K562 (cell line): ENCODE results near the gene PRR15L. TPM values are rescaled to one million over a fixed set of nuclear protein-coding genes. Genes with fewer than 3 reads are reported as not detected.

Source experiments
- ATAC-seq: fragments of 200-7000 bp; cut with Tn5 transposase; 3 replicates; pipeline ENCODE4 v1.9.1; 2020; ENCODE audit warnings: moderate library complexity
- BruUV-seq: library from RNA; stranded (reverse); fragments of 400-500 nt; replicated peaks from 2 replicates; lab custom pipeline; 2021; lab: Mats Ljungman, UMichigan
- CTCF ChIA-PET: fragments of 300-600 bp; formaldehyde crosslinking; extraction: SDS; loops from one replicate; lab custom pipeline; 2021; ENCODE audit warnings: low intra/inter-chr PET ratio; lab: Yijun Ruan, JAX
- POLR2A ChIA-PET: fragments of 300-600, 350-650 bp; sonication (Branson Sonifier 250); formaldehyde crosslinking; extraction: SDS; loops from one replicate; lab custom pipeline; 2021; ENCODE audit warnings: antibody characterized with exemption, inconsistent platforms; lab: Yijun Ruan, JAX
- DNase-seq, 4 experiments: peaks; one replicate each; pipeline versions ENCODE4 v3.0.0 to v3.0.0-alpha.2; 2011 to 2018; ENCODE audit warnings: low spot score in 3 of 4, mixed read lengths in 3 of 4; ENCODE audit errors: extremely low read depth in 1 of 4
- FAIRE-seq: peaks from 2 replicates; lab custom pipeline; 2011; peaks lifted over from hg19 to GRCh38; lab: Jason Lieb, UNC
- H2AFZ ChIP-seq: 2 replicates; pipeline ENCODE4 v1.6.0; 2011; ENCODE audit warnings: low read depth, low read length, control low read depth, inconsistent platforms
- H3K27ac ChIP-seq: fragments of 200-600 bp; 3 replicates; pipeline ENCODE4 v1.8.0; 2011; ENCODE audit warnings: low read depth, mild to moderate bottlenecking, control low read depth, inconsistent platforms, low read length, moderate library complexity, mixed read lengths; ENCODE audit errors: extremely low read depth
- H3K27me3 ChIP-seq, 2 experiments: fragments of 300-600 bp in 1 of 2; 2 replicates in 1 of 2; 3 replicates in 1 of 2; pipeline versions ENCODE4 v1.6.0 to v1.8.0; 2011; ENCODE audit warnings: inconsistent platforms in 2 of 2, low read length in 2 of 2, mild to moderate bottlenecking in 1 of 2, mixed read lengths in 1 of 2, moderate library complexity in 1 of 2; ENCODE audit not compliant: control insufficient read depth in 2 of 2, insufficient read depth in 2 of 2
- H3K36me3 ChIP-seq: fragments of 300-600 bp; 3 replicates; pipeline ENCODE4 v1.8.0; 2011; ENCODE audit warnings: mild to moderate bottlenecking, low read length, inconsistent platforms; ENCODE audit not compliant: control insufficient read depth, insufficient read depth
- H3K4me1 ChIP-seq, 2 experiments: fragments of 200-600 bp in 1 of 2; replicated peaks in 1 of 2; 2 replicates in 1 of 2; 3 replicates in 1 of 2; pipeline versions ENCODE4 v1.5.1 to v1.8.0; 2011; ENCODE audit warnings: inconsistent platforms in 2 of 2, low read length in 2 of 2, mild to moderate bottlenecking in 1 of 2, mixed read lengths in 1 of 2, moderate library complexity in 1 of 2; ENCODE audit not compliant: control insufficient read depth in 2 of 2, insufficient read depth in 2 of 2
- H3K4me2 ChIP-seq: 2 replicates; pipeline ENCODE4 v1.6.1; 2011; ENCODE audit warnings: low read length, control low read depth, inconsistent platforms, mixed read lengths; ENCODE audit not compliant: insufficient read depth
- H3K4me3 ChIP-seq: fragments of 200-600 bp; sonication (generic), shearing (Covaris generic); 2 replicates; pipeline ENCODE4 v1.5.1; 2016; ENCODE audit warnings: control low read depth, inconsistent platforms
- H3K79me2 ChIP-seq: fragments of 200-600 bp; 3 replicates; pipeline ENCODE4 v1.8.0; 2011; ENCODE audit warnings: low read length, inconsistent platforms; ENCODE audit not compliant: control insufficient read depth, insufficient read depth
- H3K9ac ChIP-seq, 2 experiments: 2 replicates each; pipeline versions ENCODE4 v1.6.0 to v1.6.1; 2011; ENCODE audit warnings: low read depth in 2 of 2, low read length in 2 of 2, control low read depth in 1 of 2, inconsistent platforms in 1 of 2, mild to moderate bottlenecking in 1 of 2, mixed read lengths in 1 of 2; ENCODE audit not compliant: insufficient read depth in 1 of 2
- H3K9me1 ChIP-seq: one replicate; pipeline ENCODE4 v1.6.0; 2011; ENCODE audit warnings: inconsistent platforms, mild to moderate bottlenecking, low read length, moderate library complexity; ENCODE audit not compliant: control insufficient read depth, insufficient read depth
- H3K9me3 ChIP-seq: replicated peaks from 2 replicates; pipeline ENCODE4 v1.5.1; 2011; ENCODE audit warnings: low read depth, low read length, inconsistent platforms; ENCODE audit not compliant: control insufficient read depth, insufficient read depth
- H4K20me1 ChIP-seq: replicated peaks from 2 replicates; pipeline ENCODE4 v1.6.1; 2011; ENCODE audit warnings: low read length, inconsistent platforms, mixed read lengths; ENCODE audit not compliant: control insufficient read depth, insufficient read depth
- CBFA2T2 ChIP-seq: fragments of 450-650 bp; conservative IDR thresholded peaks from 2 replicates; pipeline ENCODE4 v1.6.1; 2017; ENCODE audit warnings: mild to moderate bottlenecking
- CREB3L1 ChIP-seq: fragments of 450-650 bp; IDR thresholded peaks from 2 replicates; pipeline ENCODE4 v1.6.1; 2014; ENCODE audit warnings: low read depth, mild to moderate bottlenecking, moderate library complexity, borderline replicate concordance
- DEAF1 ChIP-seq: fragments of 450-650 bp; formaldehyde crosslinking; IDR thresholded peaks from 2 replicates; pipeline ENCODE4 v1.4.0; 2020; ENCODE audit warnings: mild to moderate bottlenecking, moderate library complexity
- DNMT1 ChIP-seq: fragments of 450-650 bp; IDR thresholded peaks from 2 replicates; pipeline ENCODE4 v1.6.1; 2016; ENCODE audit warnings: antibody characterized with exemption, mild to moderate bottlenecking
- DPF2 ChIP-seq: fragments of 450-650 bp; IDR thresholded peaks from 2 replicates; pipeline ENCODE4 v1.6.1; 2016
- FUS ChIP-seq: fragments of 200-400 bp; formaldehyde crosslinking; optimal IDR thresholded peaks from 2 replicates; pipeline ENCODE3; 2017; ENCODE audit warnings: low read depth, low read length
- MAX ChIP-seq: sonication (generic); formaldehyde crosslinking; IDR thresholded peaks from 2 replicates; pipeline ENCODE4 v1.9.0; 2022; ENCODE audit warnings: mild to moderate bottlenecking, missing genetic modification reagents
- PRDM10 ChIP-seq: fragments of 450-650 bp; IDR thresholded peaks from 2 replicates; pipeline ENCODE4 v1.6.1; 2018; ENCODE audit not compliant: partially characterized antibody
- SMAD4 ChIP-seq: fragments of 250-450 bp; sonication (Bioruptor Pico); conservative IDR thresholded peaks from 2 replicates; pipeline ENCODE4 v1.8.0; 2021; ENCODE audit warnings: inconsistent platforms, mild to moderate bottlenecking, moderate library complexity
- TFAP4 ChIP-seq: sonication (generic); formaldehyde crosslinking; IDR thresholded peaks from 2 replicates; pipeline ENCODE4 v1.8.0; 2022; ENCODE audit warnings: missing genetic modification reagents, mild to moderate bottlenecking, moderate library complexity, borderline replicate concordance
- ZNF766 ChIP-seq: fragments of 200-800 bp; sonication (Bioruptor generic); conservative IDR thresholded peaks from 2 replicates; pipeline ENCODE4 v1.6.1; 2016; ENCODE audit warnings: missing genetic modification characterization, missing compliant biosample characterization
- WGBS: fragments of 100-300 bp; shearing (Covaris generic); methylation state at CpG from one replicate; pipeline ENCODE4 v1.1.6; 2016; ENCODE audit warnings: low coverage, mixed read lengths; ENCODE audit not compliant: insufficient coverage; ENCODE audit errors: missing lambda C conversion rate; 5-methylcytosine and 5-hydroxymethylcytosine counted together
- in situ Hi-C: fragments of 300-500 bp; cut with MboI; formaldehyde crosslinking; loops from 4 replicates; pipeline ENCODE4 v1.15.0; 2018; ENCODE audit warnings: inconsistent platforms, mixed read lengths
- intact Hi-C: fragments of 100-400 bp; cut with micrococcal nuclease; formaldehyde crosslinking; loops from 2 replicates; pipeline ENCODE4 v1.14.2; 2022
- polyA plus RNA-seq, 8 experiments: library from polyadenylated mRNA; depleted of rRNA in 4 of 8; stranded (reverse) in 5 of 8; unstranded in 3 of 8; fragments of >200 nt; fragmentation: Nextera tagmentation in 2 of 8; fragmentation: Illumina TruSeq in 1 of 8; extraction: Ambion mirVana in 2 of 8; extraction: Trizol in 1 of 8; gene quantifications; 2 replicates each; pipeline versions ENCODE4 v1.2.1 to v1.2.3, GENCODE V29; 2011 to 2014; ENCODE audit warnings: inconsistent platforms in 1 of 8, missing spikeins in 1 of 8
- total RNA-seq, 7 experiments: library from RNA; depleted of rRNA in 6 of 7; stranded (reverse); fragments of >200 nt in 6 of 7; fragmentation: Illumina TruSeq in 2 of 7; extraction: Trizol in 2 of 7; gene quantifications; 2 replicates each; pipeline versions ENCODE4 v1.2.1 to v1.2.3, GENCODE V29; 2011 to 2021; ENCODE audit warnings: low replicate concordance in 1 of 7

PRR15L gene
- total and polyA plus RNA-seq, 9 of the 15 experiments (the other 6 are each of a cell fraction or from before 2014, with no cell fraction given), result 0.03 TPM; not detected in 8

GRCh38 chr17:47949197-47949759, 8.4 kb downstream of the PRR15L start (continued):
- TF ChIP-seq PRDM10 (no peak), DEAF1 (CRISPR knock-in tag) (peak; percentile 71)

- Histone ChIP-seq H3K9me1 (no peaks in the 10 kb centered on the region), H3K4me3 (no peak overlapping the region), H3K4me2 (no peak overlapping the region), H2AFZ (no peak overlapping the region), H3K27me3 (no peaks in the 10 kb centered on the region), H3K4me1 (peaks cover 9% of the 10 kb centered on the region in 2 experiments; a peak in 3 of 5 replicates), H3K9me3 (no peaks in the 10 kb centered on the region), H4K20me1 (no peaks in the 10 kb centered on the region), H3K27ac (no peak overlapping the region), H3K79me2 (no peaks in the 10 kb centered on the region), H3K36me3 (peaks cover 59% of the 10 kb centered on the region), H3K9ac (0 out of 4 replicates have a peak overlapping the region, but pooled peaks of 1 of the 2 experiments have one; percentile 10)
- TF ChIP-seq ZNF766 (CRISPR knock-in tag) (no peak), FUS (no peak), DPF2 (no peak), TFAP4 (no peak), SMAD4 (no peak), CREB3L1 (no peak), DNMT1 (no peak), CBFA2T2 (no peak), MAX (CRISPR knock-in tag) (no peak)
- FAIRE-seq (peak; percentile 37), DNase-seq (no peak), ATAC-seq (peak; percentile 10; the same call in 2 of the 3 replicates)
- in situ Hi-C loops, result no loop called here
- no TSS peak for BruUV-seq
- POLR2A ChIA-PET, result interaction anchor here (0.6 to 2.8 kb wide), 4 partner anchors 11 to 117 kb away, joined by 3 to 14 read pairs (median 4); partner anchors contain the start of genes LRRC46 and MRPL10
- 51% methylated on average over 5 of the region's 5 CpGs for WGBS
- CTCF ChIA-PET, result interaction anchor here (0.6 to 2.3 kb wide), 6 partner anchors 21 to 1004 kb away, joined by 3 to 29 read pairs (median 6); partner anchors contain the start of gene CDK5RAP3
- intact Hi-C loops, result loop anchor here (1.0 kb wide), 2 partner anchors 22 to 70 kb away; no protein-coding TSS in a partner anchor
Measured at GRCh38 chr17:47948706-47949196, 8.9 kb downstream of the PRR15L start.
